ENCODE results near the gene TRIM66. TPM values are rescaled to one million over a fixed set of nuclear protein-coding genes. Genes with fewer than 3 reads are reported as not detected.

TRIM66 gene
- polyA plus RNA-seq, 2 donors: 2.0 to 4.8 TPM

DNA sequence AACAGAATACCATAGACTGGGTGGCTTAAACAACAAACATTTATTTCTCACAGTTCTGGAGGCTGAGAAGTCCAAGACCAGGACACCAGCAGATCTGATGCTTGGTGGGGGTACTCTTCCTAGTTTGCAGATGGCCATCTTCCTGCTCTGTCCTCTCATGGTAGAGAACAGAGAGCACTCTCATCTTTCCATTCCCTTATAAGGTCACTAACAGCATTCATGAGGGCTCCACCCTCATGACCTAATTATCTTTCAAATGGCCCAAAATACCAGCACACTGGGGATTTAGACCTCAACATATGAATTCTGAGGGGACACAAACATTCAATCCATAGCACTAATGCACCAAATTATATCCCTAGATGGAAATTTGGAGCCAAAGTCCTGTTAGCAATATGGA lies 94.5 kb downstream of the TRIM66 start:
- Histone ChIP-seq H3K4me1 (ENCODE audit: control insufficient read depth in 2 of 2, insufficient read depth in 2 of 2, low read length in 1 of 2) (no peaks in the 10 kb centered on the region), H3K27me3 (ENCODE audit: control insufficient read depth in 1 of 2, insufficient read depth in 2 of 2, low read length in 2 of 2) (no peaks in the 10 kb centered on the region), H3K9me3 (ENCODE audit: control insufficient read depth in 2 of 2, insufficient read depth in 1 of 2, low read depth in 1 of 2, low read length in 1 of 2) (no peaks in the 10 kb centered on the region), H3K4me3 (ENCODE audit: low read depth in 1 of 2, low read length in 2 of 2) (no peak overlapping the region), H3K36me3 (ENCODE audit: control insufficient read depth in 2 of 2, insufficient read depth in 2 of 2, low read length in 1 of 2) (no peaks in the 10 kb centered on the region), H3K27ac (ENCODE audit: low read depth in 2 of 2, low read length in 1 of 2) (no peak overlapping the region)

DNA sequence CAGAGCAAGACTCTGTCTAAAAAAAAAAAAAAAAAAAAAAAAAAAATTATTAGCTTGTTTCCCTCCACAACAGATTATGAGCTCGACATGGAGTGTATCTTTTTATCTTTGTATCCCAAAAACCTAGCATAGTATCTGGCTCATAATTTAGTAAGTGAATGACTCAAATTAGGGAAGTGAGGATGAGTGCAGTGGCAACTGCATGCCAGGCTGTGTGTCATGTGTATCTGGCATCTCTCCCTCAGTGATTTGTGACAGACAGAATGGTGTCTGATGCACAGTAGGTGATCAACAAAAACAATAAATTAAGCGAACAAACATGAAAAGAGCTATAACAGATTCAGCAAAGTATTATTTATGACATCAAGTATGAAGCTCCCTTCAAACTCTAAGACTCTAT lies 95.7 kb downstream of the TRIM66 start:
- H3K27ac ChIP-seq (ENCODE audit: low read depth in 2 of 2, low read length in 1 of 2): no peak overlapping the region
- 76 to 84% methylated on average over 2 of the region's 2 CpGs for WGBS, 2 donors
- H3K9me3 ChIP-seq (ENCODE audit: control insufficient read depth in 2 of 2, insufficient read depth in 1 of 2, low read depth in 1 of 2, low read length in 1 of 2): no peaks in the 10 kb centered on the region
- H3K4me1 ChIP-seq (ENCODE audit: control insufficient read depth in 2 of 2, insufficient read depth in 2 of 2, low read length in 1 of 2): no peaks in the 10 kb centered on the region
- H3K4me3 ChIP-seq (ENCODE audit: low read depth in 1 of 2, low read length in 2 of 2): no peak overlapping the region
- H3K36me3 ChIP-seq (ENCODE audit: control insufficient read depth in 2 of 2, insufficient read depth in 2 of 2, low read length in 1 of 2): no peaks in the 10 kb centered on the region
- no peaks in the 10 kb centered on the region for H3K27me3 ChIP-seq (ENCODE audit: control insufficient read depth in 1 of 2, insufficient read depth in 2 of 2, low read length in 2 of 2)

DNA sequence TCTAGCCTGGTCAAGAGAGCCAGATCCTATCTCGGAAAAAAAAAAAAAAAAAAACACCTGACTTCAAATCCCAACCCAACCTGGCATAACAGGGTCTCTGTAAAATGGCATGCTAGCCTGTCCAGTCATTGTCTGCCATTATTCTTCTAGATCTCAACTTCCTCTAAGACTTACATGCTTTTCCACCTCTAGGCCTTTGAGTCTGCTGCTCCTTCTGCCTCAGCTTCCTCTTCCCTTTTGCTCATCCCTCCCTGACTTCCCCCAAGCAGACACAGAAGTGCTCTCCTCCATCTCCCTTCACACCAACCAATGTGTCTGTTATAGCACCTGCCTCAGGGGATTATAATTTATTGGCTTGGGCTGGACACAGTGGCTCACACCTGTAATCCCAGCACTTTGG lies 96.3 kb downstream of the TRIM66 start:
- no peaks in the 10 kb centered on the region for H3K27me3 ChIP-seq (ENCODE audit: control insufficient read depth in 1 of 2, insufficient read depth in 2 of 2, low read length in 2 of 2)
- no peaks in the 10 kb centered on the region for H3K9me3 ChIP-seq (ENCODE audit: control insufficient read depth in 2 of 2, insufficient read depth in 1 of 2, low read depth in 1 of 2, low read length in 1 of 2)
- no peaks in the 10 kb centered on the region for H3K36me3 ChIP-seq (ENCODE audit: control insufficient read depth in 2 of 2, insufficient read depth in 2 of 2, low read length in 1 of 2)
- WGBS, 2 donors: 59 to 80% methylated on average over 1 of the region's 1 CpG
- no peaks in the 10 kb centered on the region for H3K4me1 ChIP-seq (ENCODE audit: control insufficient read depth in 2 of 2, insufficient read depth in 2 of 2, low read length in 1 of 2)
- no peak overlapping the region for H3K4me3 ChIP-seq (ENCODE audit: low read depth in 1 of 2, low read length in 2 of 2)
- no peak overlapping the region for H3K27ac ChIP-seq (ENCODE audit: low read depth in 2 of 2, low read length in 1 of 2)

DNA sequence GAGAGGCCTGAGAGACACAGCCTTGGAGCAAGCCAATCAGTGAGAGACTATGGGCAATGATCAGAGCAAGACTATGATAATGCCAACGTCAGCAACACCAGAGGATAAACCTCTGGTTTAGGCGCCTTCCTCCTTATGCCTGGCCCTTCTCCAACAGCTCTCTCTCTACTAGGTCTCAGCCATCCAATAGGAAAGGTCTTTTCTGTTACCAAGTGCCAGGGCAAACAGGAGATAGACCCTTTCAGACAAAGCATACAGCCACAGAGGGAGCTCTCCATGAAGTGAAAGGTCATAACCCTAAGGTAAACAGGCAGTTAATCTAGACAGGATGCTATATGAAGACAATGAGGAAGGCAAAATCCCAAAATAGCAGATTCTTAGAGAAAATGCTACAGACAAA lies 98.0 kb downstream of the TRIM66 start:
- no peaks in the 10 kb centered on the region for H3K4me1 ChIP-seq (ENCODE audit: control insufficient read depth in 2 of 2, insufficient read depth in 2 of 2, low read length in 1 of 2)
- no peak overlapping the region for H3K27ac ChIP-seq (ENCODE audit: low read depth in 2 of 2, low read length in 1 of 2)
- H3K4me3 ChIP-seq (ENCODE audit: low read depth in 1 of 2, low read length in 2 of 2): no peak overlapping the region
- H3K27me3 ChIP-seq (ENCODE audit: control insufficient read depth in 1 of 2, insufficient read depth in 2 of 2, low read length in 2 of 2): no peaks in the 10 kb centered on the region
- no peaks in the 10 kb centered on the region for H3K36me3 ChIP-seq (ENCODE audit: control insufficient read depth in 2 of 2, insufficient read depth in 2 of 2, low read length in 1 of 2)
- 62 to 73% methylated on average over 2 of the region's 2 CpGs for WGBS, 2 donors
- no peaks in the 10 kb centered on the region for H3K9me3 ChIP-seq (ENCODE audit: control insufficient read depth in 2 of 2, insufficient read depth in 1 of 2, low read depth in 1 of 2, low read length in 1 of 2)

DNA sequence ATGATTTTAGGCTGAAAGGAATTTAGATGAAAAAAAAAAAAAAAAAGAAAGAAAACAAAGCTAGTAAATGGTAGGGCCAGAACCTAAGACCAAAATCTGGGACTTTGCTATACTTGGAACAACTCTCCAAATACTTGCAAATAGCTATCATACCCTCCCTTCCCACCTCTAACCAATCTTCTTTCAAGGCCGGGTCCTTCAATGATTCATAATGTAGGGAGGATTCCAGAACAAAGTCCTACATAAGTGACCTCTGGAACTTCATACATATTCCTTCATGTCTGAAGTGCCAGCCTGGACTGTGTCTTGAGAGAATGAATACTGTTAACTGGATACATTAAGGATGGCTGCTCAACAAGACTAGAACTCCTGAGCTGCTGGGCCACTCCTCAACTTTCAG lies 98.4 kb downstream of the TRIM66 start:
- Histone ChIP-seq H3K27ac (ENCODE audit: low read depth in 2 of 2, low read length in 1 of 2) (no peak overlapping the region), H3K4me1 (ENCODE audit: control insufficient read depth in 2 of 2, insufficient read depth in 2 of 2, low read length in 1 of 2) (no peaks in the 10 kb centered on the region), H3K36me3 (ENCODE audit: control insufficient read depth in 2 of 2, insufficient read depth in 2 of 2, low read length in 1 of 2) (no peaks in the 10 kb centered on the region), H3K9me3 (ENCODE audit: control insufficient read depth in 2 of 2, insufficient read depth in 1 of 2, low read depth in 1 of 2, low read length in 1 of 2) (no peaks in the 10 kb centered on the region), H3K27me3 (ENCODE audit: control insufficient read depth in 1 of 2, insufficient read depth in 2 of 2, low read length in 2 of 2) (no peaks in the 10 kb centered on the region), H3K4me3 (ENCODE audit: low read depth in 1 of 2, low read length in 2 of 2) (no peak overlapping the region)
- 54 to 63% methylated on average over 1 of the region's 1 CpG for WGBS, 2 donors

DNA sequence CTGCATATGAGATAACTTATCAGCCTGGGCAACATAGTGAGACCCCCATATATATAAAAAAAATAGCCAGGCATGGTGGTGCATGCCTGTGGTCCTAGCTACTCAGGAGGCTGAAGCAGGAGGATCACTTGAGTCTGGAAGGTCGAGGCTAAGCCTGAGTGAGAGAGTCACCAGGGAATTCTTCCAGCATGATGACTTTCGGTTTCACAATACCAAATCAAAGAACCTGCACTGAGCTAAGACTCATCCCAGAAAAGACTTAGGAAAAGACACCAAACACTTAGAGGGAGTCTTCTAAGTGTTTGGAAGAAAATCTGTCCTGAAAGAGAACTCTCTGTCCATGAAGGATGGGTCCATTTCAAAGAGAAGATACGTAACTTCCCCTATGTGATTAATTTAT lies 101.2 kb downstream of the TRIM66 start:
- Histone ChIP-seq H3K36me3 (ENCODE audit: control insufficient read depth in 2 of 2, insufficient read depth in 2 of 2, low read length in 1 of 2) (no peaks in the 10 kb centered on the region), H3K27me3 (ENCODE audit: control insufficient read depth in 1 of 2, insufficient read depth in 2 of 2, low read length in 2 of 2) (no peaks in the 10 kb centered on the region), H3K4me1 (ENCODE audit: control insufficient read depth in 2 of 2, insufficient read depth in 2 of 2, low read length in 1 of 2) (no peaks in the 10 kb centered on the region), H3K9me3 (ENCODE audit: control insufficient read depth in 2 of 2, insufficient read depth in 1 of 2, low read depth in 1 of 2, low read length in 1 of 2) (no peaks in the 10 kb centered on the region), H3K4me3 (ENCODE audit: low read depth in 1 of 2, low read length in 2 of 2) (no peak overlapping the region), H3K27ac (ENCODE audit: low read depth in 2 of 2, low read length in 1 of 2) (no peak overlapping the region)
- 75 to 80% methylated on average over 3 of the region's 3 CpGs for WGBS, 2 donors

DNA sequence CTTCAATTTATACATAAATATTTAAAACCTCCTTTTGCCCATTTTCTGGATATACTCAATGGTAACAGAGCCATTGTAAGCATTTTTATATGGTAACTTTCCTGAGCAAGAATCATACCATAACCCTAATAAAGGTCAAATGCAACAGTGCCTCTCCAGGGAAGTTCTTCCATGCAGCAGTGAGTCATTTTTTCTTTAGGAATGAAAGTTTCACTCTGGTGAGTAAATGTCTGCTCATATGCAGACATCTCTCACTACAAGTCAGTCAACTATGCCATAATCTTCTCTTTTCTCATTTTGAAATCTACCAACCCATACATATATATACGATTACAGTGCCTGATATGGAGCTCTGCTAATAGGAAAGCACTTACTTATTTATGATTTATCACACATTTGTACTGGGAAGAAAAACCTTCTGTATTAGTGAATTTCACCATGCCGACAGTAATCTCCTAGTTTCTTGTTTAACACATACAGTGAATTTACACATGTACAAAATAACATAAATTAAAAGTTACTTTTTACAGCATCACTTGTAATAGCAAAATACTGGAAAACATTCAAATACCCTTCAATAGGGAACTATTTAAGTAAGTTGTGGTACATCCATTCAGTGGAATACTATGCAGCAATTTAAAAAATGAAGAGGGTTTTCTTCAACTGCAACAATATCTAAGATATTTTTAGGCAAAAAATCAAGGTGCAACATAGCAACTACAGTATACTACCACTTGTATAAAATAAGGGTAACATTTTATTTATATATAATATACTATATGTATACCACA lies 104.5 kb downstream of the TRIM66 start:
- WGBS, 2 donors: 91 to 94% methylated on average over 2 of the region's 2 CpGs
- Histone ChIP-seq H3K27ac (ENCODE audit: low read depth in 2 of 2, low read length in 1 of 2) (no peak overlapping the region), H3K27me3 (ENCODE audit: control insufficient read depth in 1 of 2, insufficient read depth in 2 of 2, low read length in 2 of 2) (no peaks in the 10 kb centered on the region), H3K9me3 (ENCODE audit: control insufficient read depth in 2 of 2, insufficient read depth in 1 of 2, low read depth in 1 of 2, low read length in 1 of 2) (no peaks in the 10 kb centered on the region), H3K36me3 (ENCODE audit: control insufficient read depth in 2 of 2, insufficient read depth in 2 of 2, low read length in 1 of 2) (no peaks in the 10 kb centered on the region), H3K4me3 (ENCODE audit: low read depth in 1 of 2, low read length in 2 of 2) (no peak overlapping the region), H3K4me1 (ENCODE audit: control insufficient read depth in 2 of 2, insufficient read depth in 2 of 2, low read length in 1 of 2) (no peaks in the 10 kb centered on the region)

DNA sequence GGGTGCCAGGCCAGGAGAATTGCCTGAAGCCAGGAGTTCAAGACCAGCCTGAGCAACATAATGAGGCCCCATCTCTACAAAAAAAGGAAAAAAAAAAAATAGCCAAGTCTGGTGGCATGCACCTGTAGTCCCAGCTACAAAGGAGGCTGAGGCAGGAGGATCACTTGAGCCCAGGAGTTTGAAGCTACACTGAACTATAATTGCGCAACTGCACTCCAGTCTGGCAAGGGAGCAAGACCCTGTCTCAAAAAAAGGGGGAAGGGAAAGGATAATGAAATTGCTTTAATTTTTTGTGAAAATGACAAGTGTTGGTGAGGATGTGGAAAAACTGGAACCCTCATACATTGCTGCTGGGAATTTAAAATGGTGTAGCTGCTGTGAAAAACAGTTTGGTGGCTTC lies 107.7 kb downstream of the TRIM66 start:
- no peaks in the 10 kb centered on the region for H3K9me3 ChIP-seq (ENCODE audit: control insufficient read depth in 2 of 2, insufficient read depth in 1 of 2, low read depth in 1 of 2, low read length in 1 of 2)
- H3K27me3 ChIP-seq (ENCODE audit: control insufficient read depth in 1 of 2, insufficient read depth in 2 of 2, low read length in 2 of 2): no peaks in the 10 kb centered on the region
- no peaks in the 10 kb centered on the region for H3K36me3 ChIP-seq (ENCODE audit: control insufficient read depth in 2 of 2, insufficient read depth in 2 of 2, low read length in 1 of 2)
- 100% methylated on average over 1 of the region's 1 CpG for WGBS, 2 donors
- no peak overlapping the region for H3K4me3 ChIP-seq (ENCODE audit: low read depth in 1 of 2, low read length in 2 of 2)
- no peak overlapping the region for H3K27ac ChIP-seq (ENCODE audit: low read depth in 2 of 2, low read length in 1 of 2)
- H3K4me1 ChIP-seq (ENCODE audit: control insufficient read depth in 2 of 2, insufficient read depth in 2 of 2, low read length in 1 of 2): no peaks in the 10 kb centered on the region

DNA sequence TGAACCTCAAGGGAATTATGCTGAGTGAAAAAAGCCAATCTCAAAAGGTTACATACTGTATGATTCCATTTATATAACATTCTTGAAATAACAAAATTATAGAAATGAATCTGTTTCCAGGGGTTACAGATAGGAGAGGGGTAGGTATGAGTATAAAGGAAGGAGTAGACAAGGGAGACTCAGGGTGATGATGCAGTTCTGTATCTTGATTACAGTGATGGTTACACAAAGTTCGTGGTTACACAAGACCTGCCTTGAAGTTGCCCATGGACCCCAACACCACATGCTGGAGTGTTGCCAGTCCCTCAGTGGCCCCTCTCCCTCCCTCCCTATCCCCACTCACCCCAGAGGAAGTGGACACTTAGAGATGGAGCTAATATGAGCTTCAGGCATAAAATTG lies 108.7 kb downstream of the TRIM66 start:
- WGBS, 2 donors: 63 to 78% methylated on average over 1 of the region's 1 CpG

DNA sequence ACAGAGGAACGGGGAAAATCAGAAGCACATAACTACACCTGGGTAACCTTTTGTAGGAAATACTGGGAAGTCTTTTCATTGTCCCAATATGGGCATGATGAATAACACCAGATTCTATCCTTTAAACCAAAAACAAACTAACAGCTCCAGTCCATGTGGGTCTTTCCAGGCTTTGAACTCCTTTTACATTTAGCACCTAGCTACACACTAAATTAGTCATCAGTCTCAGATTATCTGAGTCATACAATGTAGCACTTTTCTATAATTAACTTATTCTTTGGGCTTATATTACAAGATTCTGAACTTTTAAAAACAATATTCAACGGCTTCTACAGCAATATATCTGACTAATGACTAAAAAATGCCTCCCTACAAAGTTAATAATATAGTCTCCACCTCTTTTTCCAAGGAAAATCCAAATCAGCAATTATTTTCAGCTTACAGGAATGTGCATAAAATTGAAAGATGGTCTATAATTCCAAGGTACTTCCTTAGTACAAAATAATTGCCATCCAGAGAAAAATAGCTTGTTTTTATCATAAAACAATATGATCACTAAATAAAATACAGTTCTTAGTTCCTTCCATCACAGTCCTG lies 114.8 kb downstream of the TRIM66 start:
- no peaks in the 10 kb centered on the region for H3K9me3 ChIP-seq (ENCODE audit: control insufficient read depth in 2 of 2, insufficient read depth in 1 of 2, low read depth in 1 of 2, low read length in 1 of 2)
- H3K4me3 ChIP-seq (ENCODE audit: low read depth in 1 of 2, low read length in 2 of 2): no peak overlapping the region
- no peaks in the 10 kb centered on the region for H3K27me3 ChIP-seq (ENCODE audit: control insufficient read depth in 1 of 2, insufficient read depth in 2 of 2, low read length in 2 of 2)
- 34 to 55% methylated on average over 2 of the region's 2 CpGs for WGBS, 2 donors
- no peaks in the 10 kb centered on the region for H3K36me3 ChIP-seq (ENCODE audit: control insufficient read depth in 2 of 2, insufficient read depth in 2 of 2, low read length in 1 of 2)
- H3K27ac ChIP-seq (ENCODE audit: low read depth in 2 of 2, low read length in 1 of 2): no peak overlapping the region
- no peaks in the 10 kb centered on the region for H3K4me1 ChIP-seq (ENCODE audit: control insufficient read depth in 2 of 2, insufficient read depth in 2 of 2, low read length in 1 of 2)

More for the DNA sequence above, 108.7 kb downstream of the TRIM66 start:
- H3K27me3 ChIP-seq (ENCODE audit: control insufficient read depth in 1 of 2, insufficient read depth in 2 of 2, low read length in 2 of 2): no peaks in the 10 kb centered on the region
- no peaks in the 10 kb centered on the region for H3K4me1 ChIP-seq (ENCODE audit: control insufficient read depth in 2 of 2, insufficient read depth in 2 of 2, low read length in 1 of 2)
- H3K4me3 ChIP-seq (ENCODE audit: low read depth in 1 of 2, low read length in 2 of 2): no peak overlapping the region
- no peaks in the 10 kb centered on the region for H3K9me3 ChIP-seq (ENCODE audit: control insufficient read depth in 2 of 2, insufficient read depth in 1 of 2, low read depth in 1 of 2, low read length in 1 of 2)
- no peaks in the 10 kb centered on the region for H3K36me3 ChIP-seq (ENCODE audit: control insufficient read depth in 2 of 2, insufficient read depth in 2 of 2, low read length in 1 of 2)
- no peak overlapping the region for H3K27ac ChIP-seq (ENCODE audit: low read depth in 2 of 2, low read length in 1 of 2)

Data from esophagus (tissue), 2 donors.